GM21528 (cell line): Measurements from ENCODE around the gene DCT.

Source experiments
- ATAC-seq: cut with Tn5 transposase; IDR thresholded peaks from one replicate; pipeline ENCODE4 v1.9.1; 2021; ENCODE audit warnings: mild to moderate bottlenecking, moderate library complexity; ENCODE audit not compliant: unreplicated experiment, low FRiP score

Gene DCT

DNA sequence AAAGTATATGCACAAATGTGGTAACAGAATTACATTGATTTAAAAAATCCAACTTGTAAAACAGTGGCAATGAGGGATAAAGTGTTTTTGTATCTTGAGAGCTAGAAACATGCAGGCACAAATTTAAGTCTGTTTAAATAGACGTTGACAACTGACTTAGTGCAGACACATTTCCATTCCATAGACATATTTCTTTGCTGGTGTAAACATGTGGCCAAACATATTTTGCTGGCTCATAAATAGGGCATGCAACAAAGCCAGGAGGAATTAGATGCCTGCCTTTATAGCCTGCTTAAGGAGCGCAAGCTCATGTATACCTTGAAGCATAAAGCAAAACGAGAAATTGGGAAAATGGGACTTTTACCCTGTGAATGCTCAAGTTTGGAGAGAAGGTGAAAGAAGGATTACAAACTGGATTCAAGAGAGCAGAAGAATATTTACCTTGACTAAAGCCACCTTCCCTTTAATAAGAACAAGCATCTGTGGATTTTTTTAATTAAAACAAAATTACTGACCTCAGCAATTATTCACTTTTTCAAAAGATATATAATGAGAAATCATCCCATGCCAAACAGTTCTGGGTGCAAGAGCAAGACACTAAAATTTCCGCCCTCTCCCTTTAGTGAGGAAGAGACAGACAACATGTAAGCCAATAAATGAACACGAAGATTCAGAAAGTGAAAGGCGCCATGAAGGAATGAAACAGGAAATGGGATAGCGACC is 71.0 kb downstream of the DCT start:
- ATAC-seq: no peak

DNA sequence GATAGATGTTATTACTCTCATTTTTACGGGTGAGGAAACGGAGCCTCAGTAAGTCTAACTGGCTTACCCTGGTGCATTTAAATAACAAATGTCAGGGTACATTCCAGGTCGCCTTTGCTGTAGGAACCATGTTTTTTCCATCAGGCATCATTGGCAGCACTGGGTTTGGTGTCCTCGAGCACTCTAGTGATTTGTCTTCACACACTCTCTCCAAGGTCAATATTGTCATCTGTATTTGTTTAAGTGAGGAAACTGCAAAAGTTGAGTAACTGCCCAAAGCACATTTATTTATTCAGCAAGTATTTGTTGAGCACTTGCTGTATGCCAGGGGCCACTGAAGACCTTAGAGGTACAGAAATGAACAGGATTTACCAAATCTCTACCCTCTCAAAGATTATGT is 78.6 kb downstream of the DCT start:
- no peak for ATAC-seq

DNA sequence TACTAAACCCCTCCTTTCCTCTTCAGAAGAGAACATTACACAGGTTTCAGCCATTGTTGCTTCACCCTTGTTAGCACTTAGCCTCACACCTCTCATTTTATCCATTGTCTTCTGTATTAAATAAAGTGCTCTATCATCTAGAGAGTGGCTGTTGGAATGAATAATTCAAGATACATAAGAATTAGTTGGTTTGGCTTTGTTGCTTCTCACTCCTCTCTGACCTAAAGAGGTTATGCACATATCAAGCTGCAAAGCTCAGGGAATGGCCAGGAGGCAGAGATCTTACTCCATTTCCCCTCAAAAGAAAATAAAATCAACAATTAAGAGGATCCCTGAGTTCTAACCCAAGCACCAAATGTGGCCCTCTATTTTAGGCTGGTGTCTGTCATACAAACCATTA is 79.7 kb downstream of the DCT start:
- no peak for ATAC-seq

DNA sequence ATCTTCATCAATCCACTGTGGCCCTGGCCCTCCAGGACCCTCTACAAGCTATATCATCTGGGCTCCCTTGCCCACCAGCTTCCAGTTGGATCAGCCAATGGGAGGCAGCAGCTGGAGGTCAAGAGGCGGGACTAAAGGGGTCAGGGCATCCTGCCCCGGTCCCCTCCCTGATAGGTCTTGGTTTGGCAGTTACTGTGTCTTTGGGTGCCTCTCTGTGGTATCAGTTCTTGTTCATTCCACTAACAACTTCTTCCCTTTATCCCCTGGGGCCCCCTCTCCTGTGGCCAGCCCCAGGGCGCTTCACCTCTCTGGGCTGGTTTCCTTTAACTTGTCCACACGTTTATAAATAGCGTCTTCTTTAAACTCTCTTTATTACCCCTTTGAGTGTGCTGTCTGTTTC is 83.6 kb downstream of the DCT start:
- no peak for ATAC-seq

DNA sequence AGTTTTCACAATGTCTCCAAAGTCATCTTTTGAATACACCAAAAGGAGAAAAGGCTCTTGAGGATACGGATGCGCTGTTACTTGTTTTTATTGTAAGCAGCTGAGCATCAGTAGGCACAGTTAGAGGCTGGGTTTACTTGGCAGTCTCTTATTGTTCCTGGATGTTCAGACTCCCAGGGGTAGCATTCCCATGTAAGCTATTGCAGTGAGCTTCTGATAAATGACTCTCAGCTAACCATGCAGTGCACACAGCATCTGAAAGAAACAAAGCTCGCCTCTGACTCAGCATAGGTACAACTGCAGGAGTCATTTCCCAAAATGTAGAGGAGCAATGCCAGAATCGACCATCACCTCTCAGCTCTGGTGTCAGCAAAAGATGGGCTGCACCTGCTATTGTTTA is 84.8 kb downstream of the DCT start:
- ATAC-seq: no peak

DNA sequence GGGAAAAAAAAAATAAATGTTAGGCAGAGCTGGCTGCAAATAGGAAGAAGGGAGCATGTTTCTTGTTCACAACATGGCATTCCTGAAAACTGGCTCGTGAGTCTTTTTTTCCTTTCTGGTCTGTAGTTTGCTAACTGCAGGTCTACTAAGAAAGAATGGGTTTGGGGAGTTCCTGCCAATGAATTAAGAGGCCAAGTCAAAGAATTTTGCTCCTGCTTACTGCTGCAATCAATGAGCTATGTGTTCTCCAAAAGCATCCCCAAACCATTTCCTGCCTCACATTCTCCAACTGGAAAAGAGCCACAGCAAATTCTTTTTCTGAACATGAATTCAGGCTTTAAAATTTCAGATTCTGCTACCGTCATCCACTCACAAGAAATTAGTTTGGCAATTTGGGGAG is 88.6 kb downstream of the DCT start:
- ATAC-seq: no peak

DNA sequence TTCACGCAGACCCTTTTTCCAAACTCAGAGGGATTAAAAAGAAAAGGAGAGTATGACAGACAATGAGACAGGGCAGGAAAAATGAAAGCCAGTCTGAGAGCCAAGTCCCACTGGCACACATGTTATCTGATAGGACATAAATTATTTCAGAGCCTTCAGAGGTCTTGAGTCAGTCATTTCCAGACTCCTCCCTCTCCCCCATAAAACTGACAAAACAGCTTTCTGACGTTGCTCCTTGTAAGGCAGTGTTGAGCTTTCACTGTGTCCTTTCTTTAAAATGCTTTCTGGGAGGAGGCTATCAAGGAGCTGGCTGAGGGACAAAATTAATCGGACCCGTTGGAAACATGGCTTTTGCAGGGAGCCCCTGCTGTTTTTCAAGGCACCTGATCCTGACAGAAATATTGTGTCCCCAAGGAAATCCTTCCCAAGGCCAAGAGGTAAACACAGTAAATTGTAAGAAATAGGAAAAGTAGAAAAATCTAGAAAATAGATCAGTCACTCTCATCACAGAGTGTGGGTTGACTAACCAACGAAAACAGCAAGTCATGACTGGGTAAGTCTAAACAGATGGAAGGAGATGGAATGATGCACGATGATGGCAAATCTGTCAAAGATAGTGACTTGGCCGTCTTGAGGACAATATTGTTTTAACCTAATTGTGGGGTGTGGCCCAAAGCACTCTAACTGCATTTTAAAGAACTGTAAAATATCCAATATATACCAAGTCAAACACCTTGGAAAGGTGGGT is 89.7 kb downstream of the DCT start:
- no peak for ATAC-seq

DNA sequence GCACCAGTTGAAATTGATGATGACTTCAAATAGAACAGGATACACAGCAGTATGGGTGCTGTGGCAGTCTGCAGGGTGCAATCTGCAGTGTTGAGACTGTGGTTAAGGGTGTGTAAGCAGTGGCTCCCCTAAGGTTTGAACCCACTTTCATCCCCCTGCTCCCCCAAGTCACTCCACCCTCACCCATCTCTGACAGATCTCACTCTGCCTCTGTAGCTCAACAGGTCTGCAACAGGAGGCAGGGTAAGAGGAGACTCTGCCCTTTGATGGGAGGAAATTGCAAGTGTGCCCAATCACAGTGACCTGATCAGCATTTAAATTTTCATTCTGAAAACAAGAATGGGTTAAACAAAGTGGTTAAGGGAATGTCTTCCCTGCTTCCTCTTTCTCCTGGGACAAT is 92.4 kb downstream of the DCT start:
- no peak for ATAC-seq
